Heart left ventricle (tissue), 16 donors: Measurements from ENCODE around the gene MLST8. TPM values are rescaled to one million over a fixed set of nuclear protein-coding genes. Genes with fewer than 3 reads are reported as not detected.

Source experiments
- ATAC-seq, 4 donors: fragments of 200-7000 bp; cut with Tn5 transposase; one replicate each; pipeline ENCODE4 v1.9.1; 2020 to 2022; ENCODE audit warnings: moderate library complexity in 4 of 4, mild to moderate bottlenecking in 3 of 4, moderate number of reproducible peaks in 1 of 4
- DNase-seq, 5 donors: peaks; one replicate each; pipeline ENCODE4 v3.0.0-alpha.2; 2020
- H3K27ac ChIP-seq, 12 donors: fragments of 200-600 bp; sonication (generic) in 4 of 12; one replicate each; pipeline versions ENCODE4 v1.5.0 to v1.8.0; 2016 to 2022; ENCODE audit warnings: mild to moderate bottlenecking in 2 of 12
- H3K27me3 ChIP-seq, 9 donors: fragments of 200-600 bp; sonication (generic) in 2 of 9; one replicate each; pipeline versions ENCODE4 v1.5.1 to v1.8.0; 2016 to 2022; ENCODE audit warnings: mild to moderate bottlenecking in 3 of 9
- H3K36me3 ChIP-seq, 9 donors: fragments of 200-600 bp; sonication (generic) in 2 of 9; one replicate each; pipeline versions ENCODE4 v1.5.0 to v1.8.0; 2018 to 2022; ENCODE audit warnings: mild to moderate bottlenecking in 2 of 9
- H3K4me1 ChIP-seq, 12 donors: fragments of 200-600 bp; sonication (generic) in 4 of 12; one replicate each; pipeline versions ENCODE4 v1.5.0 to v1.8.0; 2016 to 2022; ENCODE audit warnings: mild to moderate bottlenecking in 3 of 12
- H3K4me3 ChIP-seq, 12 donors: fragments of 200-600 bp; sonication (generic) in 4 of 12; one replicate each; pipeline versions ENCODE4 v1.5.0 to v1.8.0; 2017 to 2022; ENCODE audit warnings: mild to moderate bottlenecking in 9 of 12, moderate library complexity in 4 of 12
- H3K9me3 ChIP-seq, 12 donors: fragments of 200-600 bp; sonication (generic) in 4 of 12; one replicate each; pipeline versions ENCODE4 v1.5.0 to v1.8.0; 2016 to 2022; ENCODE audit warnings: mild to moderate bottlenecking in 1 of 12
- CTCF ChIP-seq, 12 donors: fragments of 200-600 bp; sonication (generic) in 4 of 12; IDR thresholded peaks; one replicate each; pipeline versions ENCODE4 v1.5.0 to v1.8.0; 2018 to 2022; ENCODE audit warnings: antibody characterized with exemption in 12 of 12, mild to moderate bottlenecking in 5 of 12
- POLR2A ChIP-seq, 2 donors: fragments of 450-650 bp; IDR thresholded peaks; one replicate each; pipeline ENCODE4 v1.6.1; 2017; ENCODE audit warnings: antibody characterized with exemption in 2 of 2, mild to moderate bottlenecking in 2 of 2, moderate library complexity in 2 of 2
- WGBS, 4 donors: extraction: QIAGEN DNeasy Blood & Tissue Kit in 2 of 4; methylation state at CpG; one replicate each; pipeline versions ENCODE4 v1.1.5 to v1.1.7; 2013 to 2018; 5-methylcytosine and 5-hydroxymethylcytosine counted together
- intact Hi-C, 10 donors: fragments of 100-400 bp; cut with DNase I; formaldehyde crosslinking; loops; one replicate each; pipeline versions ENCODE4 v1.11.1 to v1.14.2; 2022
- polyA plus RNA-seq, 2 donors: library from polyadenylated mRNA; stranded (reverse); fragments of 200-250 nt; gene quantifications; one replicate each; pipeline ENCODE4 v1.2.3, GENCODE V29; 2013
- total RNA-seq, 9 donors: library from RNA; depleted of rRNA in 2 of 9; stranded (reverse); fragments of >200 nt in 2 of 9; fragmentation: NEBNext Ultra II Directional in 3 of 9; extraction: Animal tissue kit (Norgen Biotek cat#: 25700) in 3 of 9; gene quantifications; one replicate each; pipeline versions ENCODE4 v1.1.0 to v1.2.4, GENCODE V29; 2016 to 2023
- donor health status: ischemic (EF 13 %, LVEDD 7.1; RV severe dilation, severe dysfunction).
- donor health status: healthy with polysubstance abuse.
- donor health status: DM: no; HTN: yes; CAD: no.
- donor health status: DM: no; HTN: no; CAD: no.
- donor health status: ischemic (EF 25% LVEDD 6.9; RV normal size, moderate dysfunction).
- donor health status: ischemic (EF 25% LVEDD 5.7; RV mildly dilated, moderate dysfunction).
- donor health status: healthy.
- donor health status: DM: yes; HTN: yes; CAD: no.
- donor health status: ischemic (EF 35%, LVEDD 5.7; RV mildly dilated, moderate dysfunction).
- donor health status: nonischemic (EF 11% LVEDD 7.7; RV severe dilation, severe dysfunction).
- donor health status: DM: yes; HTN: yes; CAD: no.
- donor health status: PGD.
- donor health status: ischemic (EF 29% LVEDD 5.4; RV normal size, mild dysfunction).
- donor health status: nonischemic (EF 23%, LVEDD 6.1; RV moderate dilation, normal function).

MLST8 gene
- total and polyA plus RNA-seq, 11 donors: 19.8 to 49.0 (median 23.5) TPM

- no peak for ATAC-seq
- TF ChIP-seq CTCF (IDR thresholded peaks at IDR 0.05) (no peak), POLR2A (IDR thresholded peaks at IDR 0.05) (no peak)
- Histone ChIP-seq H3K27ac (peak overlapping the region; percentile 95 to 100 (median 99)), H3K9me3 (no peaks in the 10 kb centered on the region), H3K36me3 (peaks cover 0 to 31% (median 26%) of the 10 kb centered on the region in 9 donors), H3K4me3 (peak overlapping the region; percentile 66 to 96 (median 80)), H3K4me1 (peaks cover 3 to 26% (median 15%) of the 10 kb centered on the region in 12 donors), H3K27me3 (no peaks in the 10 kb centered on the region)
- intact Hi-C loops: loop anchor here in 5 of 10 donors (2.0 to 5.0 kb wide), 4 partner anchors 42 to 50 kb away; partner anchors contain the start of genes TRAF7 (in 4 of the 5) and ECI1 (in 1 of the 5)
- no peak for DNase-seq
- WGBS, 4 donors: 79 to 85% (median 80%) methylated on average over 13 of the region's 13 CpGs
These were observed 694 bp upstream of the MLST8 start for GRCh38 chr16:2204416-2205103.

- Histone ChIP-seq H3K36me3 (peaks cover 0 to 37% (median 32%) of the 10 kb centered on the region in 9 donors), H3K9me3 (no peaks in the 10 kb centered on the region), H3K27ac (peak overlapping the region in 11 of 12 donors; percentile 95 to 100 (median 99)), H3K4me3 (peak overlapping the region; percentile 66 to 96 (median 80)), H3K4me1 (peaks cover 3 to 33% (median 16%) of the 10 kb centered on the region in 12 donors), H3K27me3 (no peaks in the 10 kb centered on the region)
- intact Hi-C loops: loop anchor here in 2 of 10 donors (2.0 to 5.0 kb wide), 3 partner anchors 46 to 51 kb away; partner anchors contain the start of genes TRAF7 (in 2 of the 2) and ECI1 (in 1 of the 2)
- TF ChIP-seq POLR2A (IDR thresholded peaks at IDR 0.05) (no peak), CTCF (IDR thresholded peaks at IDR 0.05) (peak in 1 of 12 donors; percentile 1)
- peak; percentile 4 to 15 (median 6) for ATAC-seq
- 2 to 10% (median 9%) methylated on average over 7 to 16 of the region's 16 CpGs for WGBS, 4 donors
- no peak for DNase-seq
These were observed 686 bp downstream of the MLST8 start for GRCh38 chr16:2205967-2206313.

- Histone ChIP-seq H3K36me3 (peaks cover 0 to 37% (median 32%) of the 10 kb centered on the region in 9 donors), H3K27me3 (no peaks in the 10 kb centered on the region), H3K9me3 (no peaks in the 10 kb centered on the region), H3K4me1 (peaks cover 3 to 37% (median 16%) of the 10 kb centered on the region in 12 donors), H3K27ac (peak overlapping the region in 8 of 12 donors; percentile 96 to 100 (median 99)), H3K4me3 (peak overlapping the region in 10 of 12 donors; percentile 66 to 96 (median 80))
- WGBS, 4 donors: 81 to 84% (median 83%) methylated on average over 15 to 18 of the region's 18 CpGs
- intact Hi-C loops: loop anchor here in 2 of 10 donors (5.0 kb wide), 2 partner anchors 46 to 49 kb away; partner anchors contain the start of genes ECI1 (in 1 of the 2) and TRAF7 (in 1 of the 2)
- ATAC-seq (no peak), DNase-seq (no peak)
- TF ChIP-seq CTCF (IDR thresholded peaks at IDR 0.05) (no peak), POLR2A (IDR thresholded peaks at IDR 0.05) (no peak)
These were observed 1.1 kb downstream of the MLST8 start for GRCh38 chr16:2206420-2206779.

GRCh38 chr16:2206780-2207433, 1.7 kb downstream of the MLST8 start:
- Histone ChIP-seq H3K9me3 (no peaks in the 10 kb centered on the region), H3K27ac (peak overlapping the region in 1 of 12 donors; percentile 99), H3K4me1 (peaks cover 3 to 42% (median 20%) of the 10 kb centered on the region in 12 donors), H3K36me3 (peaks cover 0 to 38% (median 32%) of the 10 kb centered on the region in 9 donors), H3K27me3 (no peaks in the 10 kb centered on the region), H3K4me3 (peak overlapping the region in 1 of 12 donors; percentile 80)
- TF ChIP-seq POLR2A (IDR thresholded peaks at IDR 0.05) (no peak), CTCF (IDR thresholded peaks at IDR 0.05) (no peak)
- intact Hi-C loops: loop anchor here in 2 of 10 donors (5.0 kb wide), 2 partner anchors 45 to 50 kb away; partner anchors contain the start of genes ECI1 (in 1 of the 2) and TRAF7 (in 1 of the 2)
- no peak for DNase-seq
- WGBS, 4 donors: 92 to 96% (median 93%) methylated on average over 14 to 23 of the region's 23 CpGs
- no peak for ATAC-seq
